Measurements from ENCODE around the gene RPL6.

Gene RPL6

GRCh38 chr12:112380663-112381405, 28.6 kb downstream of the RPL6 start (continued):
- TF ChIP-seq, protein P1, sequence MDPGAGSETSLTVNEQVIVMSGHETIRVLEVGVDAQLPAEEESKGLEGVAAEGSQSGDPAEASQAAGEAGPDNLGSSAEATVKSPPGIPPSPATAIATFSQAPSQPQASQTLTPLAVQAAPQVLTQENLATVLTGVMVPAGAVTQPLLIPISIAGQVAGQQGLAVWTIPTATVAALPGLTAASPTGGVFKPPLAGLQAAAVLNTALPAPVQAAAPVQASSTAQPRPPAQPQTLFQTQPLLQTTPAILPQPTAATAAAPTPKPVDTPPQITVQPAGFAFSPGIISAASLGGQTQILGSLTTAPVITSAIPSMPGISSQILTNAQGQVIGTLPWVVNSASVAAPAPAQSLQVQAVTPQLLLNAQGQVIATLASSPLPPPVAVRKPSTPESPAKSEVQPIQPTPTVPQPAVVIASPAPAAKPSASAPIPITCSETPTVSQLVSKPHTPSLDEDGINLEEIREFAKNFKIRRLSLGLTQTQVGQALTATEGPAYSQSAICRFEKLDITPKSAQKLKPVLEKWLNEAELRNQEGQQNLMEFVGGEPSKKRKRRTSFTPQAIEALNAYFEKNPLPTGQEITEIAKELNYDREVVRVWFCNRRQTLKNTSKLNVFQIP (CRISPR knock-in tag; IDR thresholded peaks at IDR 0.05; ENCODE audit: borderline replicate concordance, low read depth), result no peak
- TF ChIP-seq ESRRG (CRISPR knock-in tag; IDR thresholded peaks at IDR 0.05) (no peak), OSR1 (CRISPR knock-in tag; IDR thresholded peaks at IDR 0.05) (no peak), ZFP3 (CRISPR knock-in tag; IDR thresholded peaks at IDR 0.05) (no peak)

GRCh38 chr12:112375105-112375504, 34.3 kb downstream of the RPL6 start:
- ATAC-seq, result no peak
- TF ChIP-seq BACH2 (CRISPR knock-in tag; IDR thresholded peaks at IDR 0.05; ENCODE audit: borderline replicate concordance) (no peak), ZC3H10 (CRISPR knock-in tag; IDR thresholded peaks at IDR 0.05) (no peak), SNAI2 (CRISPR knock-in tag; IDR thresholded peaks at IDR 0.05) (no peak), TOX (CRISPR knock-in tag; IDR thresholded peaks at IDR 0.05; ENCODE audit: borderline replicate concordance) (no peak), ZNF8 (CRISPR knock-in tag; IDR thresholded peaks at IDR 0.05) (peak; percentile 94), ZNF565 (CRISPR knock-in tag; conservative IDR thresholded peaks at IDR 0.05; ENCODE audit: low read depth) (no peak)
- TF ChIP-seq, protein P1 (CRISPR knock-in tag; IDR thresholded peaks at IDR 0.05; ENCODE audit: borderline replicate concordance, low read depth), result no peak

DNA sequence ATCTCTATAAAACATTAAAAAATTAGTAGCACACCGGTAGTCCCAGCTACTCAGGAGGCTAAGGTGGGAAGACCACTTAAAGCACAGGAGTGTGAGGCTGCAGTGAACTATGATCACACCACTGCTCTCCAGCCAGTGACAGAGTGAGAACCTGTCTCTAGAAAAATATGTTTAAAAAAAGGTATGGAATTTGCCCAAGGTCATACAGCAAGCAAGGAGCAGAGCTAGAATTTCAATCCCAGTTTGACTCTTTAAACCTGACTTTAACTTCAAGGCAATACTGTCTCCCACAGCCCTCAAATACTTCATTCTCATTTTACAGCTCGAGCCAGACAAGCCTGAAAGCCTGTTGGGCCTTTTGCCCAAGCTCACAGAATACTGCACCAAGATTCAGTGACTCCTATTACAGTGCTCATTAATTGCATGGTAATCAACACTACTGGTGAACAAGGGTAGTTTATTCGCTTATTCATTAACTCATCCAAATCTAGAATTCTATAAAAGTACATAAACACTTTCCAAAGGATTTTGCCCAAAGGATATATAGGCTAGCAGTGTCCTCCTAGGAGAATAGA, 35.2 kb downstream of the RPL6 start:
- TF ChIP-seq, protein P2, sequence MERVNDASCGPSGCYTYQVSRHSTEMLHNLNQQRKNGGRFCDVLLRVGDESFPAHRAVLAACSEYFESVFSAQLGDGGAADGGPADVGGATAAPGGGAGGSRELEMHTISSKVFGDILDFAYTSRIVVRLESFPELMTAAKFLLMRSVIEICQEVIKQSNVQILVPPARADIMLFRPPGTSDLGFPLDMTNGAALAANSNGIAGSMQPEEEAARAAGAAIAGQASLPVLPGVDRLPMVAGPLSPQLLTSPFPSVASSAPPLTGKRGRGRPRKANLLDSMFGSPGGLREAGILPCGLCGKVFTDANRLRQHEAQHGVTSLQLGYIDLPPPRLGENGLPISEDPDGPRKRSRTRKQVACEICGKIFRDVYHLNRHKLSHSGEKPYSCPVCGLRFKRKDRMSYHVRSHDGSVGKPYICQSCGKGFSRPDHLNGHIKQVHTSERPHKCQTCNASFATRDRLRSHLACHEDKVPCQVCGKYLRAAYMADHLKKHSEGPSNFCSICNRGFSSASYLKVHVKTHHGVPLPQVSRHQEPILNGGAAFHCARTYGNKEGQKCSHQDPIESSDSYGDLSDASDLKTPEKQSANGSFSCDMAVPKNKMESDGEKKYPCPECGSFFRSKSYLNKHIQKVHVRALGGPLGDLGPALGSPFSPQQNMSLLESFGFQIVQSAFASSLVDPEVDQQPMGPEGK (CRISPR knock-in tag; IDR thresholded peaks at IDR 0.05; ENCODE audit: borderline replicate concordance), result no peak
- TF ChIP-seq ZNF8 (CRISPR knock-in tag; IDR thresholded peaks at IDR 0.05) (no peak), TCF4 (CRISPR knock-in tag; IDR thresholded peaks at IDR 0.05; ENCODE audit: borderline replicate concordance) (no peak), ISL1 (CRISPR knock-in tag; IDR thresholded peaks at IDR 0.05) (no peak), GLIS3 (CRISPR knock-in tag; IDR thresholded peaks at IDR 0.05) (no peak), CSRNP3 (CRISPR knock-in tag; IDR thresholded peaks at IDR 0.05) (no peak), TOX (CRISPR knock-in tag; IDR thresholded peaks at IDR 0.05; ENCODE audit: borderline replicate concordance) (no peak), ZFP30 (CRISPR knock-in tag; IDR thresholded peaks at IDR 0.05) (no peak), CSDC2 (CRISPR knock-in tag; IDR thresholded peaks at IDR 0.05) (no peak), ARNTL (CRISPR knock-in tag; IDR thresholded peaks at IDR 0.05; ENCODE audit: borderline replicate concordance, low read depth) (no peak)
- no peak for ATAC-seq

- no peak for ATAC-seq
- TF ChIP-seq, protein P2 (CRISPR knock-in tag; IDR thresholded peaks at IDR 0.05; ENCODE audit: borderline replicate concordance), result no peak
- TF ChIP-seq SNAI2 (CRISPR knock-in tag; IDR thresholded peaks at IDR 0.05) (no peak), ZNF70 (CRISPR knock-in tag; IDR thresholded peaks at IDR 0.05) (no peak), TOX (CRISPR knock-in tag; IDR thresholded peaks at IDR 0.05; ENCODE audit: borderline replicate concordance) (no peak), ISL1 (CRISPR knock-in tag; IDR thresholded peaks at IDR 0.05) (no peak), RARB (CRISPR knock-in tag; IDR thresholded peaks at IDR 0.05) (no peak), TCF4 (CRISPR knock-in tag; IDR thresholded peaks at IDR 0.05; ENCODE audit: borderline replicate concordance) (no peak), ZFP3 (CRISPR knock-in tag; IDR thresholded peaks at IDR 0.05) (no peak), ARNTL (CRISPR knock-in tag; IDR thresholded peaks at IDR 0.05; ENCODE audit: borderline replicate concordance, low read depth) (no peak)
- TF ChIP-seq, protein P3, sequence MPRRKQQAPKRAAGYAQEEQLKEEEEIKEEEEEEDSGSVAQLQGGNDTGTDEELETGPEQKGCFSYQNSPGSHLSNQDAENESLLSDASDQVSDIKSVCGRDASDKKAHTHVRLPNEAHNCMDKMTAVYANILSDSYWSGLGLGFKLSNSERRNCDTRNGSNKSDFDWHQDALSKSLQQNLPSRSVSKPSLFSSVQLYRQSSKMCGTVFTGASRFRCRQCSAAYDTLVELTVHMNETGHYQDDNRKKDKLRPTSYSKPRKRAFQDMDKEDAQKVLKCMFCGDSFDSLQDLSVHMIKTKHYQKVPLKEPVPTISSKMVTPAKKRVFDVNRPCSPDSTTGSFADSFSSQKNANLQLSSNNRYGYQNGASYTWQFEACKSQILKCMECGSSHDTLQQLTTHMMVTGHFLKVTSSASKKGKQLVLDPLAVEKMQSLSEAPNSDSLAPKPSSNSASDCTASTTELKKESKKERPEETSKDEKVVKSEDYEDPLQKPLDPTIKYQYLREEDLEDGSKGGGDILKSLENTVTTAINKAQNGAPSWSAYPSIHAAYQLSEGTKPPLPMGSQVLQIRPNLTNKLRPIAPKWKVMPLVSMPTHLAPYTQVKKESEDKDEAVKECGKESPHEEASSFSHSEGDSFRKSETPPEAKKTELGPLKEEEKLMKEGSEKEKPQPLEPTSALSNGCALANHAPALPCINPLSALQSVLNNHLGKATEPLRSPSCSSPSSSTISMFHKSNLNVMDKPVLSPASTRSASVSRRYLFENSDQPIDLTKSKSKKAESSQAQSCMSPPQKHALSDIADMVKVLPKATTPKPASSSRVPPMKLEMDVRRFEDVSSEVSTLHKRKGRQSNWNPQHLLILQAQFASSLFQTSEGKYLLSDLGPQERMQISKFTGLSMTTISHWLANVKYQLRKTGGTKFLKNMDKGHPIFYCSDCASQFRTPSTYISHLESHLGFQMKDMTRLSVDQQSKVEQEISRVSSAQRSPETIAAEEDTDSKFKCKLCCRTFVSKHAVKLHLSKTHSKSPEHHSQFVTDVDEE (CRISPR knock-in tag; IDR thresholded peaks at IDR 0.05), result no peak
Measured at GRCh38 chr12:112370868-112371510, 38.4 kb downstream of the RPL6 start.

Measured in SK-N-SH treated with all-trans-retinoic acid at 6 μM for 48 hours (cell line).